AG10803 (cell line): ENCODE measurements around the gene VSTM2L.

Experiments used
- DNase-seq: peaks from one replicate; pipeline ENCODE4 v3.0.0; 2010; ENCODE audit warnings: low read depth
- H3K4me3 ChIP-seq: 2 replicates; pipeline ENCODE4 v1.5.1; 2011; ENCODE audit warnings: mild to moderate bottlenecking, low read length, control low read depth
- CTCF ChIP-seq: conservative IDR thresholded peaks from 2 replicates; pipeline ENCODE4 v1.5.1; 2011; ENCODE audit warnings: mild to moderate bottlenecking, low read length, control low read depth, inconsistent platforms

Gene VSTM2L

GRCh38 chr20:37873884-37874283, 29.0 kb upstream of the VSTM2L start:
- no peak for DNase-seq
- TF ChIP-seq CTCF, result no peak
- H3K4me3 ChIP-seq, result no peak overlapping the region

- TF ChIP-seq CTCF, result no peak
- no peak for DNase-seq
- H3K4me3 ChIP-seq, result no peak overlapping the region
These were observed 27.3 kb upstream of the VSTM2L start for GRCh38 chr20:37875460-37876175.

GRCh38 chr20:37876863-37877262, 26.1 kb upstream of the VSTM2L start:
- no peak for DNase-seq
- no peak for TF ChIP-seq CTCF
- no peak overlapping the region for H3K4me3 ChIP-seq

GRCh38 chr20:37877832-37878772, 24.8 kb upstream of the VSTM2L start:
- DNase-seq, result no peak
- no peak overlapping the region for H3K4me3 ChIP-seq
- TF ChIP-seq CTCF, result no peak

- no peak for DNase-seq
- no peak for TF ChIP-seq CTCF
- H3K4me3 ChIP-seq, result no peak overlapping the region
These were observed 23.9 kb upstream of the VSTM2L start for GRCh38 chr20:37878835-37879599.

- DNase-seq, result no peak
- H3K4me3 ChIP-seq, result no peak overlapping the region
- TF ChIP-seq CTCF, result no peak
These were observed 23.1 kb upstream of the VSTM2L start for GRCh38 chr20:37879843-37880242.
